Measurements from ENCODE around the gene KCTD5. TPM values are rescaled to one million over a fixed set of nuclear protein-coding genes. Genes with fewer than 3 reads are reported as not detected.
"Not testable (repeated sequence)": the region's sequence is repeated elsewhere in the genome, so short reads cannot be mapped to it uniquely, and the experiment has no call there.

The KCTD5 gene
- total RNA-seq, 1 experiment from 2014 or later, result 71.6 TPM

DNA sequence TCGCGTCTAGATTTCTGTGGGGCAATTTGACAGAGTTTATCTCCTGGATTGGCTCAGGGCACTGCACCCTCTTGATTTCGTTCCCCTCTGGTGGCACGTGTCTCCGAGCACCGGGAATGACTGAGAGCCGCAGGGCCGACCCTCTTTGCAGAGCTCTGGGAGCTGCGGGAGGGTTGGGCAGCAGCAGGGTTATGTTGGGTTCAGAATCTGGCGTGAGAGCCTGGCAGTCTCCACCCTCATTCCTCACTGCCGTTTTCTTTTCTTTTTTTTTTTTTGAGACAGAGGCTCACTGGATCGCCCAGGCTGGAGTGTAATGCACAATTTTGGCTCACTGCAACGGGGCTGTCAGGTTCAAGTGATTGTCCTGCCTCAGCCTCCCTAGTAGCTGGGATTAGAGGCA is 7.1 kb downstream of the KCTD5 start:
- not testable (repeated sequence) for H3K9me3 ChIP-seq

DNA sequence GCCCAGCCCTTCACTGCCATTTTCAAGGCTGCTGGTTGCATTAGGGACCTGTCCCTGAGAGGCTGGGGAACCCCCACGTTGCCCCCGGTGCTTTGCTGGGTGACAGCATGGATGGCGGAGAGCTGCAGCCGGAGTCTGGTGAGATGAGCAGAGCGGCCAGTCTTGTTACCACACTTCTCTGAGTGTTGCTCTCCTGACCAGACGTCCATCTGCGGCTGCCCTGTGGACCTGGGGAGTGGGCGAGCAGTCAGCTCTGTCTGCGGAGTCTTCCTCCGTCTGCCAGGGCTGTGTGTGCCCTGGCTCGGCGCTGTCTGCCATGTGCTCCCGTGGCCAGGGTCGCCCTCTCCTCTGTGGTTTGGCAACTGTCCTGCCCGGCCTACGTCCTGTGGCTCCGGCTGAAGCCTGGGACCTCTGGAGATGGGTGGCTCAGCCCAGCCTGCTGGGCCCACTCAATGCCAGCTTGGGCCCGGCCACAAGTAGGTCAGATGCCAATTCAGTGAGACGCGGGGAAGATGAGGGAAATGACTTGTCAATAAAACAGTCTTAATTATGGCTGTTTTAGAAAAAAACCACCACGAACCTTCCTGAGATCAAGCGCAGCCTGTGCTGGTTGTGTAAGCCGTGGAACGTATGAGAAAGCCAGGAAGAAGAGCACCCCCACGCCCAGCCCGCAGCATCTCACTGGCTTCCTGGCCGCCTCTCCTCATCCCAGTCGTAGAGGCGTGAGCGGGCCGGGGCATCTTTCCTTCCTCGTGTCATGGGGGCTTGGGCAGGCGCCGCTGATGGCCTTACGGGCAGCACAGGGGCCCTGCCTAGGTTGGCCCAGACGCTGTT is 7.9 kb downstream of the KCTD5 start:
- DNase-seq, result peak; percentile 55
- no peaks in the 10 kb centered on the region for H3K9me3 ChIP-seq
- peaks cover 42% of the 10 kb centered on the region for H3K36me3 ChIP-seq
- no peak overlapping the region for H3K4me3 ChIP-seq
- no peaks in the 10 kb centered on the region for H3K27me3 ChIP-seq

More for the DNA sequence above, 7.1 kb downstream of the KCTD5 start:
- H3K27me3 ChIP-seq, H3K4me3 ChIP-seq, DNase-seq: not testable (repeated sequence)
- H3K36me3 ChIP-seq, result peaks cover 42% of the 10 kb centered on the region

GRCh38 chr16:2690852-2691251 is 8.5 kb downstream of the KCTD5 start:
- Histone ChIP-seq H3K4me3 (no peak overlapping the region), H3K27me3 (no peaks in the 10 kb centered on the region), H3K36me3 (peaks cover 42% of the 10 kb centered on the region), H3K9me3 (no peaks in the 10 kb centered on the region)
- DNase-seq, result no peak

DNA sequence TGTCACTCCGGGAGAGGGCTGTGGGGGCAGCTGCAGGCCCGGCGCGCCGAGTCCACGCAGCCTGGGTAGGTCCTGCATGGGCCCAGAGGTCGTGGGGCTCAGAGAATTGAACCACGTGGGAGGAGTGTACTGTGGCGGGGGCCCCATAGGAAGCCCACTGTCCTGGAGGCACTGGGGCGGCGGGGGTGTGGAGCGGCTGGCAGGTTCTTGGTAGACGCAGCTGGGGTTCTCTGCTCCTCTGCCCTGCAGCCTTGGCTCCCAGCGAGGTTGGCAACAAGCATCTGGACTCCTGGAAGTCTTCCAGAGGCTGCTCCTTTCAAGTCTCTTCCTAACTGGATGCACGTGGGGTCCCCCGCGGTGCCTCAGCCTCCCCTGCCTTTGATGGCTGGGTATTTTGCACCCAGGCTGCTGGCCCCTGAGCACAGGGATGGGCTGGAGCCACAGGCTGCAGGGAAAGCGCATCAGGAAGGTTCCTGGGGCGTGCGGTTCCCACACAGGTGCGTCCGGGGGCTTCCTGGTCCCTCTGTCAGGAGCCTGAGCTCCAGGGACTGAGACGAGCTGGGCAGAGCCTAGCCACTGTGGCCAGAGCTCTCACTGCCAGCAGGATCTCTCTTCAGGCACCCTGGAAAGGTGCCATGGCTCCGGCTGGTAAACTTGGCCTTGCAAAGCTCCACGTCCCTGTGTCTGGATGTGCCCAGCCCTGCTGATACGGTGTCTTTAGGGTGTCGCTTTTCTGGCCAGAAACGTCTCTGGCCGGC is 9.3 kb downstream of the KCTD5 start:
- H3K4me3 ChIP-seq, result no peak overlapping the region
- no peaks in the 10 kb centered on the region for H3K9me3 ChIP-seq
- H3K27me3 ChIP-seq, result no peaks in the 10 kb centered on the region
- H3K36me3 ChIP-seq, result peaks cover 42% of the 10 kb centered on the region
- peak; percentile 72 for DNase-seq

- peak; percentile 78 for DNase-seq
- no peaks in the 10 kb centered on the region for H3K9me3 ChIP-seq
- no peaks in the 10 kb centered on the region for H3K27me3 ChIP-seq
- peaks cover 44% of the 10 kb centered on the region for H3K36me3 ChIP-seq
- H3K4me3 ChIP-seq, result no peak overlapping the region
These were observed 10.1 kb downstream of the KCTD5 start for GRCh38 chr16:2692251-2692947.

- Histone ChIP-seq H3K9me3 (no peaks in the 10 kb centered on the region), H3K4me3 (no peak overlapping the region), H3K27me3 (no peaks in the 10 kb centered on the region), H3K36me3 (peaks cover 46% of the 10 kb centered on the region)
- peak; percentile 49 for DNase-seq
These were observed 10.8 kb downstream of the KCTD5 start for GRCh38 chr16:2692948-2693651.

DNA sequence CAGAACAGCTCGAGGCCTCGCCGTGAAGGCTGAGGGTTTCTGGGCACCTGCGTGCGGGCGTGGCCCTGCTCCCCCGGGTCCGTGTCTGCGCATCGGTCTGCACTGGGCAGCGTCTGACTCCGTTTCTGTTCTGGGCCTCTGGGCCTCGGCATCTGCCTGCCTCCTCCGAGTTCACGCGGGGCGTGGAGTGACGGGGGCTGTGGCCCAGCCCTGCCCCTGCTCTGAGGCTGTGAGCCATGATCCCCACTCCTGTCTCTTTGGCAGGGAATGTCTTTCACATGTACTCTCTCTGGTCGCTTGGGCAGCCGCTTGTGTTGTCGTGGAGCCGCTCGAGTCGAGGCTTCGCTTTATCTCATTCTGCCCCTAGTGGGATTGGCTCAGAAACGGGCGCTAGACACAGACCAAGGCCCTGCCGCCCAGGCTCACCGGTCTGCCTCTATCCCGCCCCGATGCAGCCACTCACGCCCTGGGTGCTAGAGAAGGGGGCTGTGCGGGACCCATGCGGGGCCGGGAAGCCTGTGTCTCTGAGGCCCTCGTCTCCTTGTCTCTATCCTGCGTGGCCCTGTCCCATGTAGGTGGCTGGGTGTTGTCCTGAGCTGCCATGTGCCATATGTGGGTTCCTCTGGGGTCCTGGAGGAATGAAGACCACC is 14.4 kb downstream of the KCTD5 start:
- not testable (repeated sequence) for H3K9me3 ChIP-seq, H3K4me3 ChIP-seq, DNase-seq, H3K27me3 ChIP-seq
- peaks cover 63% of the 10 kb centered on the region for H3K36me3 ChIP-seq

- DNase-seq, result no peak
- Histone ChIP-seq H3K9me3 (no peaks in the 10 kb centered on the region), H3K27me3 (no peaks in the 10 kb centered on the region), H3K4me3 (no peak overlapping the region), H3K36me3 (peaks cover 61% of the 10 kb centered on the region)
These were observed 15.2 kb downstream of the KCTD5 start for GRCh38 chr16:2697401-2697948.

DNA sequence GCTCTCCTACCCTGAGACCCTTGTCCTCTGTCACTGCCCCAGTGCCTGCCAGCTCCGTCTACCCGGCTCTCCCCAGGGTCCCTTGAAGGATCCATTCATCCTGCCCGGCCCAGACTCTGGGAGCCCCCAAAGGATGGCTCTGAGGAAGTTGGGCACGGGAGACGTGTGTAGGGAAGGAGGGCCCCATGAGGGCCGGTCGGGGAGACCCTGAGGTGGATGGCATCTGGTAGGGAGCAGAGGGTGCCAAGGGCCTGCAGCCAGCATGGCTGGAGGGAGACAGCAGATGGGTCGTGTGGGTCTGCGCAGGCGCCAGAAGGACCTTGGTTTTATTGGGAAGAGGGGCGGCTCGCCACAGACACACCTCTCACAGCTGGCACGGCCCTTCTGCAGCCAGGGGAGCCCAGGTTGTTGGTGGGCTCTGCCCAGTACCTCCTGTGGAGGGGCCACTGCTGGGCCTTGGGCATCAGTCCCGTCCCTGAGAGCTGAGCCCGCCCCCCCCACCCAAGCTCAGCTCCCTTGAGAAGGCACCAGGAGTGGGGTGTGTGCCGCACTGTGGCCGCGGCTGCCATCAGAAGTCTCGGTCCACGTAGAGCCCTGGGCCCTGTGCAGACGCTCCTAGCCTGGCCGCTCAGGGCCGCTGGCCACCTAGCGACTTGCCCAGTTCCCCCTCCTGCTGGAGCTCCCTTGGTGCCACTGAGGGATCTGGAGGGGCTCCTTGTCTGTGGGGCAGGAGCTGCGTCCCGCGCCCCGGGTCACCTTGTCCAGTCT is 16.0 kb downstream of the KCTD5 start:
- no peaks in the 10 kb centered on the region for H3K27me3 ChIP-seq
- H3K4me3 ChIP-seq, result no peak overlapping the region
- H3K36me3 ChIP-seq, result peaks cover 59% of the 10 kb centered on the region
- DNase-seq, result no peak
- no peaks in the 10 kb centered on the region for H3K9me3 ChIP-seq

- Histone ChIP-seq H3K36me3 (peaks cover 60% of the 10 kb centered on the region), H3K9me3 (no peaks in the 10 kb centered on the region)
- no peak for DNase-seq
These were observed 16.8 kb downstream of the KCTD5 start for GRCh38 chr16:2698965-2699750.

GRCh38 chr16:2699791-2700600 is 17.7 kb downstream of the KCTD5 start:
- H3K36me3 ChIP-seq, result peaks cover 61% of the 10 kb centered on the region
- DNase-seq, result no peak
- H3K4me3 ChIP-seq, result no peak overlapping the region
- H3K27me3 ChIP-seq, result no peaks in the 10 kb centered on the region
- no peaks in the 10 kb centered on the region for H3K9me3 ChIP-seq

More at GRCh38 chr16:2698965-2699750, 16.8 kb downstream of the KCTD5 start:
- no peaks in the 10 kb centered on the region for H3K27me3 ChIP-seq
- no peak overlapping the region for H3K4me3 ChIP-seq

GRCh38 chr16:2700786-2701185 is 18.5 kb downstream of the KCTD5 start:
- peaks cover 65% of the 10 kb centered on the region for H3K36me3 ChIP-seq

DNA sequence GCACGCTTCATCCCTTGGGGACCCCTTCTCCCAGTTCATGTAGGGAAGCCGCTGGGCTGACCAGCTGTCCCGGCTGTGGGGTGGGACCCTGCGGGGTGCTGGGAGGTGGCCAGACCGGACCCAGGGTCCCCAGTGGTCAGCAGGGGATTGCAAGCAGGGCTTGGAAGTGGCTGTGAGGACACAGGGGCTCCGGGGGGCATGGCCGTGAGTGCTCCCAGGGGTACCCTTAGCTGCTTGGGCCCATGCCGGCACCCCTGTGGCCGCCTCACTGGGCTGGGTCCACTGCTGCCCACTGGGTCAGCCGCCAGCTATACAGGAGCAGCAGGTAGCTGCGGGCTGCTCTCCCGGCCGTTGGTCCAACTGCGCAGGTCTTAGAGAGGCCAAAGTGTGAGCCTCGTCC is 18.9 kb downstream of the KCTD5 start:
- no peak for DNase-seq
- no peak overlapping the region for H3K4me3 ChIP-seq
- H3K9me3 ChIP-seq, result no peaks in the 10 kb centered on the region
- H3K27me3 ChIP-seq, result no peaks in the 10 kb centered on the region
- H3K36me3 ChIP-seq, result peaks cover 65% of the 10 kb centered on the region

More at GRCh38 chr16:2700786-2701185, 18.5 kb downstream of the KCTD5 start:
- Histone ChIP-seq H3K4me3 (no peak overlapping the region), H3K27me3 (no peaks in the 10 kb centered on the region), H3K9me3 (no peaks in the 10 kb centered on the region)
- DNase-seq, result no peak
